GM12865 (cell line): ENCODE results near the gene CKS1B.

Experiments
- DNase-seq: peaks from one replicate; pipeline ENCODE4 v3.0.0; 2010; ENCODE audit warnings: low read depth
- H3K4me3 ChIP-seq: 2 replicates; pipeline ENCODE4 v1.5.1; 2011; ENCODE audit warnings: mild to moderate bottlenecking, low read depth, low read length, control low read depth
- CTCF ChIP-seq: IDR thresholded peaks from 2 replicates; pipeline ENCODE4 v1.5.1; 2011; ENCODE audit warnings: low read length, control low read depth, low read depth, inconsistent platforms; ENCODE audit not compliant: insufficient read depth; ENCODE audit errors: missing control alignments

The CKS1B gene

GRCh38 chr1:154966111-154966510 lies 8.4 kb upstream of the CKS1B start:
- no peak overlapping the region for H3K4me3 ChIP-seq
- no peak for TF ChIP-seq CTCF
- DNase-seq, result no peak

- no peak for DNase-seq
- H3K4me3 ChIP-seq, result no peak overlapping the region
- TF ChIP-seq CTCF, result no peak
Measured at GRCh38 chr1:154967331-154967950, 7.0 kb upstream of the CKS1B start.

- no peak for TF ChIP-seq CTCF
- H3K4me3 ChIP-seq, result no peak overlapping the region
Measured at GRCh38 chr1:154968731-154969130, 5.8 kb upstream of the CKS1B start.

GRCh38 chr1:154969246-154969645 lies 5.2 kb upstream of the CKS1B start:
- TF ChIP-seq CTCF, result no peak
- H3K4me3 ChIP-seq, result no peak overlapping the region

More at GRCh38 chr1:154968731-154969130, 5.8 kb upstream of the CKS1B start:
- no peak for DNase-seq

GRCh38 chr1:154969860-154970452 lies 4.5 kb upstream of the CKS1B start:
- TF ChIP-seq CTCF, result no peak
- H3K4me3 ChIP-seq, result peak overlapping the region; percentile 19; the same call in 1 of the 2 replicates

More at GRCh38 chr1:154969246-154969645, 5.2 kb upstream of the CKS1B start:
- no peak for DNase-seq

GRCh38 chr1:154970631-154971340 lies 3.7 kb upstream of the CKS1B start, which contains the start of gene SHC1:
Gene SHC1 (minus strand): TSS chr1:154970747. CDS start chr1:154970526, 221 bp downstream.
- peak within 1 kb of the TSS; percentile 29 for H3K4me3 ChIP-seq
- TF ChIP-seq CTCF, result no peak
- peak; percentile 82 for DNase-seq

More at GRCh38 chr1:154969860-154970452, 4.5 kb upstream of the CKS1B start:
- no peak for DNase-seq
